Neural progenitor cell (in vitro differentiated cells): ENCODE measurements around the gene CLSTN3. TPM values are rescaled to one million over a fixed set of nuclear protein-coding genes. Genes with fewer than 3 reads are reported as not detected.

ENCODE experiments used
- DNase-seq: peaks from one replicate; pipeline ENCODE4 v3.0.0-alpha.2; 2016; ENCODE audit warnings: low spot score
- H2AFZ ChIP-seq: fragments of 200-600 bp; sonication (generic); replicated peaks from 2 replicates; pipeline ENCODE4 v1.6.1; 2016; ENCODE audit warnings: antibody characterized with exemption
- H3F3A ChIP-seq: fragments of 200-600 bp; sonication (generic); 2 replicates; pipeline ENCODE4 v1.6.1; 2016; ENCODE audit warnings: antibody characterized with exemption, low read depth
- H3K27ac ChIP-seq: fragments of 200-600 bp; sonication (generic); 2 replicates; pipeline ENCODE4 v1.5.1; 2016; ENCODE audit warnings: mild to moderate bottlenecking
- H3K27me3 ChIP-seq: fragments of 200-600 bp; sonication (generic); 2 replicates; pipeline ENCODE4 v1.6.1; 2016; ENCODE audit warnings: mild to moderate bottlenecking, moderate library complexity
- H3K36me3 ChIP-seq: fragments of 200-600 bp; sonication (generic); 2 replicates; pipeline ENCODE4 v1.5.1; 2016
- H3K4me1 ChIP-seq: fragments of 200-600 bp; sonication (generic); 2 replicates; pipeline ENCODE4 v1.6.1; 2016; ENCODE audit warnings: mixed run types
- H3K4me2 ChIP-seq: fragments of 200-600 bp; sonication (generic); 2 replicates; pipeline ENCODE4 v1.6.1; 2016
- H3K4me3 ChIP-seq: fragments of 200-600 bp; sonication (generic); 2 replicates; pipeline ENCODE4 v1.5.1; 2016
- H3K79me2 ChIP-seq: fragments of 200-600 bp; sonication (generic); 2 replicates; pipeline ENCODE4 v1.6.1; 2016; ENCODE audit warnings: low read depth
- H3K9ac ChIP-seq: fragments of 200-600 bp; sonication (generic); 2 replicates; pipeline ENCODE4 v1.6.1; 2016
- H3K9me3 ChIP-seq: fragments of 200-600 bp; sonication (generic); 2 replicates; pipeline ENCODE4 v1.5.1; 2016; ENCODE audit warnings: low read depth
- H4K20me1 ChIP-seq: fragments of 200-600 bp; sonication (generic); 2 replicates; pipeline ENCODE4 v1.6.1; 2016; ENCODE audit warnings: low read depth
- H3K27ac Mint-ChIP-seq: 3 replicates; pipeline ENCODE4 v1.8.0; 2021; ENCODE audit warnings: mixed read lengths
- H3K27me3 Mint-ChIP-seq: 2 replicates; pipeline ENCODE4 v1.8.0; 2022; ENCODE audit warnings: low read depth, mild to moderate bottlenecking, inconsistent platforms, moderate library complexity, mixed read lengths; ENCODE audit not compliant: insufficient read depth
- H3K36me3 Mint-ChIP-seq: 3 replicates; pipeline ENCODE4 v1.8.0; 2021; ENCODE audit warnings: mixed read lengths
- H3K4me1 Mint-ChIP-seq: 3 replicates; pipeline ENCODE4 v1.8.0; 2021; ENCODE audit warnings: mixed read lengths
- H3K4me3 Mint-ChIP-seq: 3 replicates; pipeline ENCODE4 v1.8.0; 2021; ENCODE audit warnings: mild to moderate bottlenecking, moderate library complexity, mixed read lengths
- H3K9me3 Mint-ChIP-seq: 3 replicates; pipeline ENCODE4 v1.8.0; 2020; ENCODE audit warnings: mixed read lengths
- EZH2 ChIP-seq: fragments of 200-600 bp; sonication (generic); IDR thresholded peaks from 2 replicates; pipeline ENCODE4 v1.6.1; 2017; ENCODE audit warnings: antibody characterized with exemption, mild to moderate bottlenecking, moderate library complexity
- EZH2phosphoT487 ChIP-seq: fragments of 200-600 bp; sonication (generic); IDR thresholded peaks from 2 replicates; pipeline ENCODE4 v1.6.1; 2017; ENCODE audit warnings: antibody characterized with exemption
- total RNA-seq: library from RNA; depleted of rRNA; stranded (reverse); fragments of >200 nt; gene quantifications from 2 replicates; pipeline ENCODE4 v1.2.3, GENCODE V29; 2015; ENCODE audit warnings: low replicate concordance
- TF ChIP-seq, protein P1 (sequence below): fragments of 200-600 bp; sonication (generic); IDR thresholded peaks from 2 replicates; pipeline ENCODE4 v1.5.1; 2017; ENCODE audit warnings: antibody characterized with exemption, mild to moderate bottlenecking

The CLSTN3 gene
- total RNA-seq, 1 donor from 2014 or later: 24.0 TPM

DNA sequence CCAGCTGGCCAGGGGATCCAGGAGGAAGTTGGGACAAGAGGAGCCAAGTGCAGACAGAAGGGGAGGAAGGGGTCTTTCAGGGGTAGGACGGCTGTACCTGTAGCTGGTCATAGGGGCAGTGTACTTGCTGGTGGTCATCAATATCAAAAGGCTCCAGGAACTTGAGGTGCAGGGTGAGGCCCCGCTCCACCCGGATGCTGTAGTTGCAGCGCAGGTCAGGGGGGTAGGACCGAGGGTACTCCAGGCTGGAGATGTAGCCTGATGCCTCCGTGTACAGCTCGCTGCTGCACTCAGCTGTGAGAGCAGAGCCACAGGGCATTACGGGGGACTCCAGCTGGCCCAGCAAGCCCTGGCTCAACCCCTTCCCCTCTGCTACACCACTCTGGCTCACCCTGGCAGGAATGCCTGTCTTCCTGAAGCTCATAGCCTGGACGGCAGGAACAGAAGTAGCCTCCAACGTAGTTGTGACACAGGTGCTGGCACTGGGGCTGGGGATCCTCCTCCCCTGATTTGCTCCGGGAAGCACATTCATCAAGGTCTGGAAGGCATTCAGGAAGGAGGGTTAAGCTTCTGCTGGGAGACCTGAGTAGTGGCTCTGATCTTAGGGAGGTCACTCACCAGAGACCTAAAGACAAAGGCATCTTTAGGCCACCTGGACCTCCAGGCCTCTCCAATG lies 40.8 kb upstream of the CLSTN3 start:
- H3K27ac Mint-ChIP-seq: no peak overlapping the region
- TF ChIP-seq EZH2phosphoT487 (no peak), EZH2 (no peak)
- TF ChIP-seq, protein P1, sequence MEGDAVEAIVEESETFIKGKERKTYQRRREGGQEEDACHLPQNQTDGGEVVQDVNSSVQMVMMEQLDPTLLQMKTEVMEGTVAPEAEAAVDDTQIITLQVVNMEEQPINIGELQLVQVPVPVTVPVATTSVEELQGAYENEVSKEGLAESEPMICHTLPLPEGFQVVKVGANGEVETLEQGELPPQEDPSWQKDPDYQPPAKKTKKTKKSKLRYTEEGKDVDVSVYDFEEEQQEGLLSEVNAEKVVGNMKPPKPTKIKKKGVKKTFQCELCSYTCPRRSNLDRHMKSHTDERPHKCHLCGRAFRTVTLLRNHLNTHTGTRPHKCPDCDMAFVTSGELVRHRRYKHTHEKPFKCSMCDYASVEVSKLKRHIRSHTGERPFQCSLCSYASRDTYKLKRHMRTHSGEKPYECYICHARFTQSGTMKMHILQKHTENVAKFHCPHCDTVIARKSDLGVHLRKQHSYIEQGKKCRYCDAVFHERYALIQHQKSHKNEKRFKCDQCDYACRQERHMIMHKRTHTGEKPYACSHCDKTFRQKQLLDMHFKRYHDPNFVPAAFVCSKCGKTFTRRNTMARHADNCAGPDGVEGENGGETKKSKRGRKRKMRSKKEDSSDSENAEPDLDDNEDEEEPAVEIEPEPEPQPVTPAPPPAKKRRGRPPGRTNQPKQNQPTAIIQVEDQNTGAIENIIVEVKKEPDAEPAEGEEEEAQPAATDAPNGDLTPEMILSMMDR: no peak
- H2AFZ ChIP-seq: no peak overlapping the region

DNA sequence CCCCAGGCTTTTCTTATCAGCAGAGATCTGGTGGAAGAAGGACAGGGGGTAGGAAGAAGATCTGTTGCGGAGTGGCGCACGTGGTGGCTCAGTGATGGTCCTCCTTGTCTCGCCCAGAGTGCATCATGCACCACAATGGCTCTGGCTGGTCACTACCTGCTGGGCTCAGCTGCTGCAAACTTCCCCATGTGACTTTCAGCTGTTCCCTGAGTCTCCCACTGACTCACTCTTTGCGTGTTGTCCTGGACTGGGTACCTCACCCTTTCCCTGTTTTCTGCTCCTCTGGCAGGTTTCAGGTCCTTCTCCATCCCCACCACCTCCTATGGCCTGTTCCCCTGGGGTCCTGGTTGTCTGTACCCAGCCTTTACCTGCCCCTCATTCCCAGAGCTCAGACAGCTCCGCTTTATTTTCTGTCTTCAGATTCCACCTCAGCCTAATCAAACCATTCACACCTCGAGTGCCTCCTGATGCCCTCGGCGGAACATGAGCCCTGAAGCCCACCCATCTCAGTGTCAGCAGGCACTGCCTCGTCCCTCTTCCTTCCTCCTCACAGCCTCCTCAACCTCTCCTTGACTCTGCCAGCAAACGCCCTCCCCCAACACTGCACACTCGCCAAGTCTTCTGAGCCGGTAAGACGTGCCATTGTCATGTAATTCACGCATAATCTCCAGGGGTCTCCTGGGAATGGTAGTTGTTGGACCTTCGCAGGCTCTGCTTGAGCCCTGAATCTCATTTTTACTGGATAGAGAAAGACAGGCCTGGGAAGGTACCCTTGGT lies 39.8 kb upstream of the CLSTN3 start:
- Histone ChIP-seq H3K79me2 (no peaks in the 10 kb centered on the region), H4K20me1 (no peaks in the 10 kb centered on the region), H3K27me3 (no peaks in the 10 kb centered on the region), H2AFZ (peak overlapping the region; percentile 72), H3K9ac (no peak overlapping the region), H3K4me3 (no peak overlapping the region), H3K9me3 (no peaks in the 10 kb centered on the region), H3F3A (no peaks in the 10 kb centered on the region), H3K4me2 (peak overlapping the region; percentile 52), H3K36me3 (no peaks in the 10 kb centered on the region), H3K27ac (no peak overlapping the region), H3K4me1 (peaks cover 13% of the 10 kb centered on the region)
- peak overlapping the region; percentile 43 for H3K27ac Mint-ChIP-seq
- peak; percentile 33 for DNase-seq
- peaks cover 18% of the 10 kb centered on the region for H3K4me1 Mint-ChIP-seq
- peak overlapping the region; percentile 43 for H3K4me3 Mint-ChIP-seq
- TF ChIP-seq EZH2 (no peak), EZH2phosphoT487 (no peak)
- TF ChIP-seq, protein P1: no peak
- no peaks in the 10 kb centered on the region for H3K9me3 Mint-ChIP-seq
- H3K36me3 Mint-ChIP-seq: no peaks in the 10 kb centered on the region
- peaks cover 4% of the 10 kb centered on the region for H3K27me3 Mint-ChIP-seq

More for the DNA sequence above, 40.8 kb upstream of the CLSTN3 start:
- peaks cover 13% of the 10 kb centered on the region for H3K4me1 ChIP-seq
- Mint-ChIP-seq H3K4me3 (no peak overlapping the region), H3K4me1 (peaks cover 18% of the 10 kb centered on the region), H3K9me3 (no peaks in the 10 kb centered on the region), H3K27me3 (peaks cover 4% of the 10 kb centered on the region), H3K36me3 (no peaks in the 10 kb centered on the region)
- no peak for DNase-seq
- H3K4me2 ChIP-seq: no peak overlapping the region
- H3K27ac ChIP-seq: no peak overlapping the region
- no peak overlapping the region for H3K4me3 ChIP-seq
- H3K9ac ChIP-seq: no peak overlapping the region
- H3F3A ChIP-seq: no peaks in the 10 kb centered on the region
- no peaks in the 10 kb centered on the region for H3K79me2 ChIP-seq
- no peaks in the 10 kb centered on the region for H3K9me3 ChIP-seq
- H4K20me1 ChIP-seq: no peaks in the 10 kb centered on the region
- H3K36me3 ChIP-seq: no peaks in the 10 kb centered on the region
- H3K27me3 ChIP-seq: no peaks in the 10 kb centered on the region

DNA sequence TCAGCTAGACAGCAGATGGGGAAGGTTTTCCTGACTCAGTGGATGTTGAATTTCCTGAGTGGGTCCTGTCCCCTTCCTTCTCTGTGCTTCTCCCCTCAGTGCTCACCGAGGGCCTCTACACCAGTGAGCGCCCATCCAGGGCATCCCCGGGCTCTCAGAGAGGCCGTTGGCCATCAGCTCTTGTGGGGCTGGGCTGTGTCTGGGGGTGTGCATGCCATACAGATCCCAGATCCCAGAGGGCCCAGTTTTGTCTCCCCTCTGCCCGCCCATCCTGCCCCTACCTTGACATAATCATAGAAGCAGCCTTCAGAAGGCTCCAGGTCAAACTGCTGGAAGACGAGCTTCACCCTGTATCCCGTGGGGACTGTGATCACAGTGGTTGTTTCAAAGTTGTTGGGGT lies 39.0 kb upstream of the CLSTN3 start:
- Histone ChIP-seq H3K4me2 (no peak overlapping the region), H2AFZ (peak overlapping the region; percentile 72), H3K4me3 (no peak overlapping the region), H3K9ac (no peak overlapping the region), H3K4me1 (peaks cover 13% of the 10 kb centered on the region), H3F3A (no peaks in the 10 kb centered on the region), H3K27ac (no peak overlapping the region), H3K9me3 (no peaks in the 10 kb centered on the region), H3K27me3 (no peaks in the 10 kb centered on the region), H4K20me1 (no peaks in the 10 kb centered on the region), H3K79me2 (no peaks in the 10 kb centered on the region), H3K36me3 (no peaks in the 10 kb centered on the region)
- no peak overlapping the region for H3K27ac Mint-ChIP-seq
- peaks cover 18% of the 10 kb centered on the region for H3K4me1 Mint-ChIP-seq
- H3K4me3 Mint-ChIP-seq: no peak overlapping the region
- no peak for DNase-seq
- H3K9me3 Mint-ChIP-seq: no peaks in the 10 kb centered on the region
- peaks cover 4% of the 10 kb centered on the region for H3K27me3 Mint-ChIP-seq
- no peaks in the 10 kb centered on the region for H3K36me3 Mint-ChIP-seq
- TF ChIP-seq EZH2 (no peak), EZH2phosphoT487 (no peak)
- TF ChIP-seq, protein P1: no peak
